Naive thymus-derived CD4-positive, alpha-beta T cell (primary cell): Measurements from ENCODE around the gene TP53I11. TPM values are rescaled to one million over a fixed set of nuclear protein-coding genes. Genes with fewer than 3 reads are reported as not detected.

ENCODE experiments used
- ATAC-seq: fragments of 150-1000 bp; cut with Tn5 transposase; 2 replicates; pipeline ENCODE4 v1.10.0; 2021; ENCODE audit warnings: mild to moderate bottlenecking, moderate library complexity
- CTCF ChIA-PET: fragments of 350-600 bp; sonication (Branson Sonifier 250); formaldehyde crosslinking; loops from one replicate; lab custom pipeline; 2021; ENCODE audit warnings: antibody characterized with exemption; lab: Charles Lee
- POLR2A ChIA-PET: fragments of 350-600 bp; sonication (Branson Sonifier 250); formaldehyde crosslinking; loops from one replicate; lab custom pipeline; 2021; ENCODE audit warnings: antibody characterized with exemption, inconsistent platforms; lab: Charles Lee
- DNase-seq, 9 donors: peaks; one replicate each; pipeline versions ENCODE4 v3.0.0 to v3.0.0-alpha.2; 2020 to 2022; ENCODE audit warnings: mixed read lengths in 1 of 9
- H3K27ac ChIP-seq: one replicate; pipeline ENCODE4 v1.7.0; 2013; ENCODE audit warnings: mild to moderate bottlenecking, low read depth, low read length, moderate library complexity
- H3K27me3 ChIP-seq, 2 donors: one replicate each; pipeline ENCODE4 v1.7.0; 2013; ENCODE audit warnings: low read length in 2 of 2, mild to moderate bottlenecking in 2 of 2, moderate library complexity in 2 of 2; ENCODE audit not compliant: control insufficient read depth in 2 of 2, insufficient read depth in 2 of 2
- H3K36me3 ChIP-seq, 3 experiments: 1 replicate in 2 of 3; 2 replicates in 1 of 3; pipeline ENCODE4 v1.7.0; 2013; ENCODE audit warnings: low read length in 3 of 3, mild to moderate bottlenecking in 3 of 3, moderate library complexity in 1 of 3; ENCODE audit not compliant: insufficient read depth in 3 of 3, control insufficient read depth in 2 of 3
- H3K4me1 ChIP-seq, 2 donors: one replicate each; pipeline ENCODE4 v1.7.0; 2013; ENCODE audit warnings: low read length in 2 of 2, mild to moderate bottlenecking in 2 of 2, moderate library complexity in 1 of 2; ENCODE audit not compliant: control insufficient read depth in 2 of 2, insufficient read depth in 2 of 2
- H3K4me3 ChIP-seq: 2 replicates; pipeline ENCODE4 v1.7.0; 2013; ENCODE audit warnings: mild to moderate bottlenecking, low read length
- H3K9me3 ChIP-seq, 3 experiments: 1 replicate in 2 of 3; 2 replicates in 1 of 3; pipeline ENCODE4 v1.7.0; 2013; ENCODE audit warnings: low read length in 3 of 3; ENCODE audit not compliant: control insufficient read depth in 2 of 3
- H3K27ac Mint-ChIP-seq, 9 donors: one replicate each; pipeline ENCODE4 v1.8.0; 2020 to 2022; ENCODE audit warnings: mixed read lengths in 9 of 9, mild to moderate bottlenecking in 8 of 9, moderate library complexity in 5 of 9, inconsistent platforms in 2 of 9
- H3K27me3 Mint-ChIP-seq, 5 donors: one replicate each; pipeline ENCODE4 v1.8.0; 2021 to 2022; ENCODE audit warnings: mixed read lengths in 5 of 5, mild to moderate bottlenecking in 1 of 5
- H3K36me3 Mint-ChIP-seq, 5 donors: one replicate each; pipeline ENCODE4 v1.8.0; 2020 to 2022; ENCODE audit warnings: mixed read lengths in 5 of 5, mild to moderate bottlenecking in 3 of 5, inconsistent platforms in 1 of 5
- H3K4me1 Mint-ChIP-seq, 7 donors: one replicate each; pipeline ENCODE4 v1.8.0; 2020 to 2022; ENCODE audit warnings: mixed read lengths in 7 of 7, mild to moderate bottlenecking in 3 of 7, inconsistent platforms in 1 of 7
- H3K4me3 Mint-ChIP-seq, 10 donors: one replicate each; pipeline ENCODE4 v1.8.0; 2020 to 2022; ENCODE audit warnings: mild to moderate bottlenecking in 10 of 10, mixed read lengths in 10 of 10, moderate library complexity in 6 of 10, inconsistent platforms in 2 of 10
- H3K9me3 Mint-ChIP-seq, 11 donors: one replicate each; pipeline ENCODE4 v1.8.0; 2020 to 2022; ENCODE audit warnings: mixed read lengths in 11 of 11, mild to moderate bottlenecking in 4 of 11, inconsistent platforms in 1 of 11, moderate library complexity in 1 of 11
- intact Hi-C, 2 donors: fragments of 100-400 bp; cut with micrococcal nuclease; formaldehyde crosslinking; loops; one replicate each; pipeline ENCODE4 v1.15.1; 2023
- polyA plus RNA-seq, 2 donors: library from polyadenylated mRNA; unstranded; fragments of 300-500 nt; fragmentation: Illumina TruSeq; gene quantifications; one replicate each; pipeline ENCODE4 v1.2.3, GENCODE V29; 2021
- total RNA-seq, 6 experiments: library from RNA in 5 of 6; stranded (reverse) in 5 of 6; gene quantifications; 1 replicate in 5 of 6; 2 replicates in 1 of 6; pipeline ENCODE4 v1.2.3 and lab custom pipeline; 2021 to 2026

TP53I11 gene
- total and polyA plus RNA-seq, 7 experiments from 2014 or later: 0.35 to 7.6 (median 1.2) TPM

- CTCF ChIA-PET: interaction anchor here (18.6 kb wide), 1 partner anchor 161 kb away, joined by 567 read pairs; no protein-coding TSS in a partner anchor
- H3K36me3 ChIP-seq: no peaks in the 10 kb centered on the region
- Mint-ChIP-seq H3K9me3 (peaks cover 0 to 3% (median 0%) of the 10 kb centered on the region in 11 donors), H3K4me3 (peak overlapping the region in 2 of 10 donors; percentile 12 to 37), H3K27ac (no peak overlapping the region), H3K27me3 (peaks cover 0 to 14% (median 0%) of the 10 kb centered on the region in 5 donors), H3K36me3 (no peaks in the 10 kb centered on the region), H3K4me1 (peaks cover 0 to 23% (median 10%) of the 10 kb centered on the region in 7 donors)
- no peak overlapping the region for H3K4me3 ChIP-seq
- no peak overlapping the region for H3K27ac ChIP-seq
- intact Hi-C loops: no loop called here
- ATAC-seq (peak; percentile 73), DNase-seq (peak in 1 of 9 donors; percentile 35)
- H3K27me3 ChIP-seq: no peaks in the 10 kb centered on the region
- peaks cover 0 to 6% of the 10 kb centered on the region in 2 donors for H3K4me1 ChIP-seq
- POLR2A ChIA-PET: no interaction called here
- no peaks in the 10 kb centered on the region for H3K9me3 ChIP-seq
These were observed 7.6 kb downstream of the TP53I11 start for GRCh38 chr11:44943118-44943517.

DNA sequence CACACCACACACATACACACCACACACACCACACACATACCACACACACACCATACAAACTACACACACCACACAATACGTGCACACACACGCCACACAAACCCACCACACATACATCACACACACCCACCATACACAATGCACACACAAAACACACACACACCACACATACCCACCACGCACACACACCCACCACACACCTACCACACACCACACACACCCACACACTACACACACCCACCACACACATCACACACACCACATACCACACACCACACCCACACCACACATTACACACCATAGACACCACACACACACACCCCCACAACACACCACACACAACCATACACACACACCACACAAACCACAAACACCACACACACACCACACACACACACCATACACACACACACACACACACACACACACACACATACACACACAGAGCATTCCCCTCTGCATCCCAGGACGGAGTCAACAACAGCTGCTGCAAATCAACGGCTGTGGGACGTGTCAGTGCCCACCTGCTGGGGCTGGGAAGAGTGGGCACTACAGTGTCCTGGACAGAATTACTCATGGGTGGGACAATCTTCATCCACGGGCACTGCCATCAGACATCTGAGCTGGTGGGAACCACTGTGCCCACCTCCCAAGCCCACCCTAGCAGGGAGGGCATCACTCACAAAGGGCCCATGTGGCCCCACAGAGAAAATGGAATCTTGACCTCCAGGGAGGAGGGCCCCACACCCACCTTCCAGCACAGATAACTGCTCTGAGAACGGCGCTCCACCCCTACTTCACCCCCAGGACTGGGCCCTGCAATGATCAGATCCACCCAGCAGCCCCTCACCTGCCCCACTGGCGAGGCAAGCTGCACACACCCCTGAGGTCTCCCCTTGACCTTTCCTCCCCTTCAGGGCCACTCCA lies 8.4 kb downstream of the TP53I11 start:
- no peaks in the 10 kb centered on the region for H3K9me3 ChIP-seq
- H3K27me3 ChIP-seq: no peaks in the 10 kb centered on the region
- ChIA-PET POLR2A (no interaction called here), CTCF (interaction anchor here (1.5 to 18.6 kb wide), 2 partner anchors 10 to 161 kb away, joined by 4 to 567 read pairs; no protein-coding TSS in a partner anchor)
- H3K4me3 ChIP-seq: no peak overlapping the region
- peak overlapping the region in 2 of 9 donors; percentile 23 to 47 for H3K27ac Mint-ChIP-seq
- H3K27me3 Mint-ChIP-seq: peaks cover 0 to 5% (median 0%) of the 10 kb centered on the region in 5 donors
- H3K9me3 Mint-ChIP-seq: peaks cover 0 to 3% (median 0%) of the 10 kb centered on the region in 11 donors
- H3K4me3 Mint-ChIP-seq: no peak overlapping the region
- DNase-seq (no peak), ATAC-seq (no peak)
- no peaks in the 10 kb centered on the region for H3K36me3 Mint-ChIP-seq
- no peaks in the 10 kb centered on the region for H3K36me3 ChIP-seq
- peaks cover 0 to 23% (median 10%) of the 10 kb centered on the region in 7 donors for H3K4me1 Mint-ChIP-seq
- intact Hi-C loops: no loop called here
- no peak overlapping the region for H3K27ac ChIP-seq
- peaks cover 0 to 6% of the 10 kb centered on the region in 2 donors for H3K4me1 ChIP-seq

GRCh38 chr11:44941259-44942021 lies 9.2 kb downstream of the TP53I11 start:
- H3K4me1 Mint-ChIP-seq: peaks cover 0 to 23% (median 10%) of the 10 kb centered on the region in 7 donors

DNA sequence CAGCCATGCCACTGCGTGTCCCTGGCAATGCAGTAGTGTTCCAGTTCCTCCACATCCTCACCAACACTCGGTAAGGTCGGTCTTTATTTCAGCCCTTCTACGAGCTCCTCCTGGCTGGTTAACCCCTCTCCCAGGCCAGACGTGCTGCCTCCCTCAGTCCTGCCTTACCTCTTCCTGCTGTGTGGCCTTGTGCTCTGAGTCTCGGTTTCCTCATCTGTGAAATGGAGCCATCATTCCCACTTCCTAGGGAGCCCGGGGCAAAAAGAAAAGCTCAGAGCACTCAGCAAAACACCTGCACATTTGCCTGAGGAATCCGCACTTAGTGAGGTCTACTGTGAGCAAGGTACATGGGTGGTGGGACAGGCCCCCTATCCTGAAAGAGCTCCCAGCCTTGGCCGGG lies 9.8 kb downstream of the TP53I11 start:
- Histone ChIP-seq H3K36me3 (no peaks in the 10 kb centered on the region), H3K9me3 (no peaks in the 10 kb centered on the region), H3K4me1 (peaks cover 5 to 6% of the 10 kb centered on the region in 2 donors), H3K4me3 (no peak overlapping the region), H3K27ac (no peak overlapping the region), H3K27me3 (no peaks in the 10 kb centered on the region)
- Mint-ChIP-seq H3K27ac (no peak overlapping the region), H3K27me3 (peaks cover 0 to 4% (median 0%) of the 10 kb centered on the region in 5 donors), H3K36me3 (no peaks in the 10 kb centered on the region), H3K4me3 (no peak overlapping the region), H3K4me1 (peaks cover 0 to 23% (median 10%) of the 10 kb centered on the region in 7 donors), H3K9me3 (peaks cover 0 to 3% (median 0%) of the 10 kb centered on the region in 11 donors)
- no peak for DNase-seq
- POLR2A ChIA-PET: no interaction called here
- no peak for ATAC-seq
- CTCF ChIA-PET: interaction anchor here (1.1 to 18.6 kb wide), 4 partner anchors 9 to 390 kb away, joined by 3 to 567 read pairs (median 4); no protein-coding TSS in a partner anchor
- intact Hi-C loops: no loop called here

More at GRCh38 chr11:44941259-44942021, 9.2 kb downstream of the TP53I11 start:
- intact Hi-C loops: no loop called here
- H3K9me3 Mint-ChIP-seq: peaks cover 0 to 3% (median 0%) of the 10 kb centered on the region in 11 donors
- peaks cover 0 to 4% (median 0%) of the 10 kb centered on the region in 5 donors for H3K27me3 Mint-ChIP-seq
- peaks cover 3 to 6% of the 10 kb centered on the region in 2 donors for H3K4me1 ChIP-seq
- no peak overlapping the region for H3K4me3 ChIP-seq
- no peaks in the 10 kb centered on the region for H3K36me3 Mint-ChIP-seq
- no peaks in the 10 kb centered on the region for H3K9me3 ChIP-seq
- H3K4me3 Mint-ChIP-seq: no peak overlapping the region
- ChIA-PET CTCF (interaction anchor here (1.1 to 18.6 kb wide), 4 partner anchors 10 to 389 kb away, joined by 3 to 567 read pairs (median 4); no protein-coding TSS in a partner anchor), POLR2A (no interaction called here)
- no peak overlapping the region for H3K27ac ChIP-seq
- no peaks in the 10 kb centered on the region for H3K36me3 ChIP-seq
- ATAC-seq: no peak
- DNase-seq: no peak
- no peaks in the 10 kb centered on the region for H3K27me3 ChIP-seq
- H3K27ac Mint-ChIP-seq: peak overlapping the region in 1 of 9 donors; percentile 23

- CTCF ChIA-PET: interaction anchor here (1.1 to 18.6 kb wide), 4 partner anchors 9 to 390 kb away, joined by 3 to 567 read pairs (median 4); no protein-coding TSS in a partner anchor
- Mint-ChIP-seq H3K4me3 (no peak overlapping the region), H3K27ac (peak overlapping the region in 1 of 9 donors; percentile 12), H3K36me3 (no peaks in the 10 kb centered on the region), H3K4me1 (peaks cover 0 to 23% (median 10%) of the 10 kb centered on the region in 7 donors), H3K27me3 (peaks cover 0 to 4% (median 0%) of the 10 kb centered on the region in 5 donors), H3K9me3 (peaks cover 0 to 3% (median 0%) of the 10 kb centered on the region in 11 donors)
- peaks cover 5 to 6% of the 10 kb centered on the region in 2 donors for H3K4me1 ChIP-seq
- H3K4me3 ChIP-seq: no peak overlapping the region
- DNase-seq: no peak
- H3K27me3 ChIP-seq: no peaks in the 10 kb centered on the region
- ATAC-seq: no peak
- no peaks in the 10 kb centered on the region for H3K9me3 ChIP-seq
- intact Hi-C loops: no loop called here
- H3K27ac ChIP-seq: no peak overlapping the region
- POLR2A ChIA-PET: no interaction called here
- H3K36me3 ChIP-seq: no peaks in the 10 kb centered on the region
These were observed 10.3 kb downstream of the TP53I11 start for GRCh38 chr11:44940404-44940803.
